K562 (cell line): ENCODE results near the gene EPHA7. TPM values are rescaled to one million over a fixed set of nuclear protein-coding genes. Genes with fewer than 3 reads are reported as not detected.

Experiments
- HMG20A ChIP-seq: fragments of 450-650 bp; formaldehyde crosslinking; conservative IDR thresholded peaks from 2 replicates; pipeline ENCODE4 v1.4.0; 2020; ENCODE audit warnings: mild to moderate bottlenecking, mixed read lengths
- NFE2 ChIP-seq: IDR thresholded peaks from 2 replicates; pipeline ENCODE4 v1.6.1; 2014; ENCODE audit warnings: antibody characterized with exemption, low read depth
- ZNF197 ChIP-seq: fragments of 200-800 bp; sonication (Bioruptor generic); IDR thresholded peaks from 2 replicates; pipeline ENCODE4 v1.6.1; 2016; ENCODE audit warnings: low read depth, missing genetic modification characterization, missing compliant biosample characterization
- polyA plus RNA-seq, 8 experiments: library from polyadenylated mRNA; depleted of rRNA in 4 of 8; stranded (reverse) in 5 of 8; unstranded in 3 of 8; fragments of >200 nt; fragmentation: Nextera tagmentation in 2 of 8; fragmentation: Illumina TruSeq in 1 of 8; extraction: Ambion mirVana in 2 of 8; extraction: Trizol in 1 of 8; gene quantifications; 2 replicates each; pipeline versions ENCODE4 v1.2.1 to v1.2.3, GENCODE V29; 2011 to 2014; ENCODE audit warnings: inconsistent platforms in 1 of 8, missing spikeins in 1 of 8
- total RNA-seq, 7 experiments: library from RNA; depleted of rRNA in 6 of 7; stranded (reverse); fragments of >200 nt in 6 of 7; fragmentation: Illumina TruSeq in 2 of 7; extraction: Trizol in 2 of 7; gene quantifications; 2 replicates each; pipeline versions ENCODE4 v1.2.1 to v1.2.3, GENCODE V29; 2011 to 2021; ENCODE audit warnings: low replicate concordance in 1 of 7
- TF ChIP-seq, protein P1 (sequence below), 2 experiments: fragments of 450-650 bp; IDR thresholded peaks; 2 replicates each; pipeline ENCODE4 v1.6.1; 2016; ENCODE audit warnings: mild to moderate bottlenecking in 2 of 2, borderline replicate concordance in 1 of 2, low read depth in 1 of 2, moderate library complexity in 1 of 2

The EPHA7 gene
- total and polyA plus RNA-seq, 9 of the 15 experiments (the other 6 are each of a cell fraction or from before 2014, with no cell fraction given): not detected

DNA sequence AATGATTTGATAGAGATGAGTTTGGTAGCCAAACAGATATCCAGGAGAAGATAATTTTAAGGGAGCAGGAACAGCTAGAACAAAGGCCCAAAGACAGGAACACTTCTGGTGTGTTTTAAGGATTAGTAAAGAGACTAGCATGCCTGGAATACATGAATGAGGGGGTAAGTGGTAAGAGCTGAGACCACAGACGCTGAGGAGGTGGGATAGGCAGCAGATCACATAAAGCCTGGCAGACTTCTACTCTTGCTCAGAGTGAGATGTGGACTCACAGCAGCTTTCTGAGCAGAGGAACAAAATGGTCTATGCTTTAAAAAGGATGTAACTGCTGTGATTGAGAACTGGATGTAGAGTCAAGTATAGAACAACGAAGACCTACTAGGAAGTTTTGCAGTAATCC lies 100.1 kb downstream of the EPHA7 start (continued):
- TF ChIP-seq, protein P1, sequence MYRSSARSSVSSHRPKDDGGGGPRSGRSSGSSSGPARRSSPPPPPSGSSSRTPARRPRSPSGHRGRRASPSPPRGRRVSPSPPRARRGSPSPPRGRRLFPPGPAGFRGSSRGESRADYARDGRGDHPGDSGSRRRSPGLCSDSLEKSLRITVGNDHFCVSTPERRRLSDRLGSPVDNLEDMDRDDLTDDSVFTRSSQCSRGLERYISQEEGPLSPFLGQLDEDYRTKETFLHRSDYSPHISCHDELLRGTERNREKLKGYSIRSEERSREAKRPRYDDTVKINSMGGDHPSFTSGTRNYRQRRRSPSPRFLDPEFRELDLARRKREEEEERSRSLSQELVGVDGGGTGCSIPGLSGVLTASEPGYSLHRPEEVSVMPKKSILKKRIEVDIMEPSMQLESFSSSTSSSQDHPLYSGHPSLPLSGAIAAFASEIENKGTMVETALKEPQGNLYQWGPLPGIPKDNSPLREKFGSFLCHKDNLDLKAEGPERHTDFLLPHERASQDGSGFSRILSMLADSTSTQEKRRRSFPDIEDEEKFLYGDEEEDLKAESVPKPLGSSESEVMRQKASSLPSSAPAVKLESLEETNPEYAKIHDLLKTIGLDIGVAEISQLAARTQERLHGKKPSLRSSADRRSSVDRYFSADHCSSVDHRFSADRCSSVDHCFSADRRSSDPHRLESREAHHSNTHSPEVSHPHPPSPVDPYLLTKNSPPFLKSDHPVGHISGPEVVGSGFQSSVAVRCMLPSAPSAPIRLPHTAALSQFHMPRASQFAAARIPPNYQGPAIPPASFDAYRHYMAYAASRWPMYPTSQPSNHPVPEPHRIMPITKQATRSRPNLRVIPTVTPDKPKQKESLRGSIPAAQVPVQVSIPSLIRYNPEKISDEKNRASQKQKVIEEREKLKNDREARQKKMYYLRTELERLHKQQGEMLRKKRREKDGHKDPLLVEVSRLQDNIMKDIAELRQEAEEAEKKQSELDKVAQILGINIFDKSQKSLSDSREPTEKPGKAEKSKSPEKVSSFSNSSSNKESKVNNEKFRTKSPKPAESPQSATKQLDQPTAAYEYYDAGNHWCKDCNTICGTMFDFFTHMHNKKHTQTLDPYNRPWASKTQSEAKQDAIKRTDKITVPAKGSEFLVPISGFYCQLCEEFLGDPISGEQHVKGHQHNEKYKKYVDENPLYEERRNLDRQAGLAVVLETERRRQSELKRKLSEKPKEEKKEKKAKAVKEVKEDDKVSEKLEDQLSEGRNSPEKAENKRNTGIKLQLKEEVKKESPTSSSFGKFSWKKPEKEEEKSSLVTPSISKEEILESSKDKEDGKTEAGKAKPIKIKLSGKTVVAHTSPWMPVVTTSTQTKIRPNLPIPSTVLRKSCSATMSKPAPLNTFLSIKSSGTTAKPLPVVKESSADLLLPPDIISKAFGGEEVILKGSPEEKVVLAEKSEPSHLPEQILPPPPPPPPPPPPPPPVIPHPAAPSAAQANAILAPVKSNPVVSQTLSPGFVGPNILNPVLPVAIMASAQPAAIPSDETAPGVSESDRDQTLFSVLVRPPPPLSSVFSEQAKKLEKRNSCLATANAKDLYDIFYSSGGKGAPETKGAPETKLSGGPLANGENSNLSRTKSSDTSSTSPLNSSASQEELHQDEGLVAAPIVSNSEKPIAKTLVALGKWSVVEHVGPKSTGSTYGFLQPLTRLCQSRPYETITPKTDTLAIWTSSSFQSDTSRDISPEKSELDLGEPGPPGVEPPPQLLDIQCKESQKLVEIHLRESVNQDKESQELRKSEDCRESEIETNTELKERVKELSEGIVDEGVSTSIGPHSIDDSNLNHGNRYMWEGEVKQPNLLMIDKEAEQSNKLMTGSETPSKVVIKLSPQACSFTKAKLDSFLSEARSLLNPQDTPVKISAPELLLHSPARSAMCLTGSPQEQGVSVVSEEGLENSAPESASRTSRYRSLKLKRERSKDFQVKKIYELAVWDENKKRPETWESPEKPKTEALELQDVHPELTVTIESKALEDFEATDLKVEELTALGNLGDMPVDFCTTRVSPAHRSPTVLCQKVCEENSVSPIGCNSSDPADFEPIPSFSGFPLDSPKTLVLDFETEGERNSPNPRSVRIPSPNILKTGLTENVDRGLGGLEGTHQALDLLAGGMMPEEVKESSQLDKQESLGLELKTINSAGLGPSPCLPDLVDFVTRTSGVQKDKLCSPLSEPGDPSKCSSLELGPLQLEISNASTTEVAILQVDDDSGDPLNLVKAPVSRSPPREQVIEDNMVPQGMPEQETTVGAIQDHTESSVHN (IDR thresholded peaks at IDR 0.05; ENCODE audit: borderline replicate concordance in 1 of 2, low read depth in 1 of 2): no peak
- no peak for TF ChIP-seq NFE2
- TF ChIP-seq ZNF197 (CRISPR knock-in tag): no peak
- TF ChIP-seq HMG20A: no peak
